Stimulated activated naive CD8-positive, alpha-beta T cell treated with anti-CD3 and anti-CD28 coated beads, Interleukin-15, Interleukin-2, amounts not matched to agents 100 ng/mL and 50 ng/mL, for 24 hours (primary cell): ENCODE results near the gene NKD2.

Experiments
- H3K27ac Mint-ChIP-seq: one replicate; pipeline ENCODE4 v1.8.0; 2021; ENCODE audit warnings: mild to moderate bottlenecking, mixed read lengths
- H3K27me3 Mint-ChIP-seq: one replicate; pipeline ENCODE4 v1.8.0; 2021; ENCODE audit warnings: mixed read lengths
- H3K36me3 Mint-ChIP-seq: one replicate; pipeline ENCODE4 v1.8.0; 2021; ENCODE audit warnings: low read depth, mixed read lengths
- H3K4me1 Mint-ChIP-seq: one replicate; pipeline ENCODE4 v1.8.0; 2021; ENCODE audit warnings: low read depth, mixed read lengths
- H3K4me3 Mint-ChIP-seq: one replicate; pipeline ENCODE4 v1.8.0; 2021; ENCODE audit warnings: mild to moderate bottlenecking, mixed read lengths
- H3K9me3 Mint-ChIP-seq: one replicate; pipeline ENCODE4 v1.8.0; 2021; ENCODE audit warnings: mixed read lengths

Gene NKD2

GRCh38 chr5:1041225-1042143 lies 32.9 kb downstream of the NKD2 start:
- Mint-ChIP-seq H3K4me3 (no peak overlapping the region), H3K27ac (peak overlapping the region; percentile 32), H3K9me3 (peaks cover 57% of the 10 kb centered on the region), H3K27me3 (no peaks in the 10 kb centered on the region), H3K4me1 (peaks cover 20% of the 10 kb centered on the region), H3K36me3 (peaks cover 8% of the 10 kb centered on the region)

GRCh38 chr5:1042626-1043025 lies 34.0 kb downstream of the NKD2 start:
- Mint-ChIP-seq H3K27me3 (no peaks in the 10 kb centered on the region), H3K4me3 (no peak overlapping the region), H3K36me3 (peaks cover 12% of the 10 kb centered on the region), H3K4me1 (peaks cover 20% of the 10 kb centered on the region), H3K9me3 (peaks cover 69% of the 10 kb centered on the region), H3K27ac (peak overlapping the region; percentile 50)

- peaks cover 20% of the 10 kb centered on the region for H3K4me1 Mint-ChIP-seq
- H3K36me3 Mint-ChIP-seq, result peaks cover 15% of the 10 kb centered on the region
- peak overlapping the region; percentile 76 for H3K27ac Mint-ChIP-seq
- peaks cover 76% of the 10 kb centered on the region for H3K9me3 Mint-ChIP-seq
- no peaks in the 10 kb centered on the region for H3K27me3 Mint-ChIP-seq
- no peak overlapping the region for H3K4me3 Mint-ChIP-seq
Measured at GRCh38 chr5:1043327-1043726, 34.7 kb downstream of the NKD2 start.

- Mint-ChIP-seq H3K27me3 (no peaks in the 10 kb centered on the region), H3K27ac (peak overlapping the region; percentile 21), H3K4me1 (peaks cover 20% of the 10 kb centered on the region), H3K4me3 (no peak overlapping the region), H3K9me3 (peaks cover 78% of the 10 kb centered on the region), H3K36me3 (peaks cover 15% of the 10 kb centered on the region)
Measured at GRCh38 chr5:1044117-1044516, 35.5 kb downstream of the NKD2 start.

GRCh38 chr5:1045960-1046560 lies 37.5 kb downstream of the NKD2 start:
- no peaks in the 10 kb centered on the region for H3K27me3 Mint-ChIP-seq
- peak overlapping the region; percentile 6 for H3K4me3 Mint-ChIP-seq
- peak overlapping the region; percentile 47 for H3K27ac Mint-ChIP-seq
- H3K9me3 Mint-ChIP-seq, result peaks cover 76% of the 10 kb centered on the region
- peaks cover 15% of the 10 kb centered on the region for H3K36me3 Mint-ChIP-seq
- H3K4me1 Mint-ChIP-seq, result peaks cover 20% of the 10 kb centered on the region

- peaks cover 15% of the 10 kb centered on the region for H3K36me3 Mint-ChIP-seq
- peaks cover 62% of the 10 kb centered on the region for H3K9me3 Mint-ChIP-seq
- H3K27me3 Mint-ChIP-seq, result no peaks in the 10 kb centered on the region
- no peak overlapping the region for H3K27ac Mint-ChIP-seq
- H3K4me3 Mint-ChIP-seq, result no peak overlapping the region
- peaks cover 8% of the 10 kb centered on the region for H3K4me1 Mint-ChIP-seq
Measured at GRCh38 chr5:1047332-1047965, 38.8 kb downstream of the NKD2 start.

GRCh38 chr5:1048162-1048721 lies 39.6 kb downstream of the NKD2 start:
- Mint-ChIP-seq H3K27ac (peak overlapping the region; percentile 62), H3K4me3 (no peak overlapping the region), H3K4me1 (peaks cover 4% of the 10 kb centered on the region), H3K9me3 (peaks cover 54% of the 10 kb centered on the region), H3K36me3 (peaks cover 15% of the 10 kb centered on the region), H3K27me3 (no peaks in the 10 kb centered on the region)

GRCh38 chr5:1048861-1049838 lies 40.5 kb downstream of the NKD2 start:
- peaks cover 15% of the 10 kb centered on the region for H3K36me3 Mint-ChIP-seq
- no peak overlapping the region for H3K4me3 Mint-ChIP-seq
- no peaks in the 10 kb centered on the region for H3K27me3 Mint-ChIP-seq
- peaks cover 45% of the 10 kb centered on the region for H3K9me3 Mint-ChIP-seq
- H3K27ac Mint-ChIP-seq, result no peak overlapping the region
- no peaks in the 10 kb centered on the region for H3K4me1 Mint-ChIP-seq

GRCh38 chr5:1050423-1051365 lies 42.1 kb downstream of the NKD2 start:
- Mint-ChIP-seq H3K27ac (no peak overlapping the region), H3K36me3 (peaks cover 13% of the 10 kb centered on the region)

GRCh38 chr5:1051366-1051720 lies 42.7 kb downstream of the NKD2 start:
- Mint-ChIP-seq H3K27ac (no peak overlapping the region), H3K4me3 (no peak overlapping the region), H3K4me1 (no peaks in the 10 kb centered on the region), H3K9me3 (peaks cover 23% of the 10 kb centered on the region), H3K36me3 (peaks cover 17% of the 10 kb centered on the region), H3K27me3 (no peaks in the 10 kb centered on the region)

More at GRCh38 chr5:1050423-1051365, 42.1 kb downstream of the NKD2 start:
- no peak overlapping the region for H3K4me3 Mint-ChIP-seq
- H3K4me1 Mint-ChIP-seq, result no peaks in the 10 kb centered on the region
- H3K27me3 Mint-ChIP-seq, result no peaks in the 10 kb centered on the region
- H3K9me3 Mint-ChIP-seq, result peaks cover 29% of the 10 kb centered on the region

GRCh38 chr5:1052076-1052475 lies 43.5 kb downstream of the NKD2 start:
- H3K9me3 Mint-ChIP-seq, result peaks cover 15% of the 10 kb centered on the region
- no peaks in the 10 kb centered on the region for H3K4me1 Mint-ChIP-seq
- peaks cover 14% of the 10 kb centered on the region for H3K36me3 Mint-ChIP-seq
- no peak overlapping the region for H3K4me3 Mint-ChIP-seq
- no peaks in the 10 kb centered on the region for H3K27me3 Mint-ChIP-seq
- no peak overlapping the region for H3K27ac Mint-ChIP-seq

GRCh38 chr5:1052641-1053390 lies 44.2 kb downstream of the NKD2 start:
- Mint-ChIP-seq H3K27ac (no peak overlapping the region), H3K4me3 (no peak overlapping the region), H3K27me3 (no peaks in the 10 kb centered on the region), H3K9me3 (peaks cover 8% of the 10 kb centered on the region), H3K4me1 (no peaks in the 10 kb centered on the region), H3K36me3 (peaks cover 12% of the 10 kb centered on the region)
